ENCODE data around the gene SLC8A2. TPM values are rescaled to one million over a fixed set of nuclear protein-coding genes. Genes with fewer than 3 reads are reported as not detected.
A peak's percentile ranks its signal among the peaks of the same experiment; 100 is the strongest.

SLC8A2 gene
- total and polyA plus RNA-seq, 2 donors (not counting 1 experiment from before 2014, with no cell fraction given): 0.07 TPM; not detected in 1

GRCh38 chr19:47512183-47512947 lies 40.7 kb upstream of the SLC8A2 start:
- Mint-ChIP-seq H3K27me3 (no peaks in the 10 kb centered on the region), H3K27ac (no peak overlapping the region), H3K4me3 (peak overlapping the region; percentile 97), H3K4me1 (peaks cover 66% of the 10 kb centered on the region), H3K9me3 (ENCODE audit: insufficient read depth) (no peaks in the 10 kb centered on the region)
- DNase-seq (no peak), ATAC-seq (ENCODE audit: low read depth) (no peak)
- Histone ChIP-seq H3K4me1 (ENCODE audit: control insufficient read depth in 2 of 2, insufficient read depth in 2 of 2, low read length in 2 of 2) (peaks cover 31 to 40% of the 10 kb centered on the region in 2 donors), H4K20me1 (ENCODE audit: control insufficient read depth, insufficient read depth, low read length, poor library complexity, severe bottlenecking) (peaks cover 74% of the 10 kb centered on the region), H3K79me2 (ENCODE audit: control insufficient read depth, insufficient read depth, low read length) (peaks cover 73% of the 10 kb centered on the region), H3K27ac (ENCODE audit: low read length in 2 of 2) (no peak overlapping the region), H3K4me3 (ENCODE audit: control extremely low read depth in 1 of 5, extremely low read depth in 1 of 5, insufficient read depth in 1 of 5, low read depth in 2 of 5, low read length in 4 of 5) (no peak overlapping the region), H3K36me3 (replicated peaks in 1 of 2; ENCODE audit: control extremely low read depth in 1 of 2, control insufficient read depth in 1 of 2, extremely low read depth in 1 of 2, insufficient read depth in 2 of 2, low read length in 1 of 2) (peaks cover 0 to 12% of the 10 kb centered on the region in 2 experiments), H3K9me3 (ENCODE audit: control extremely low read depth in 1 of 3, control insufficient read depth in 2 of 3, insufficient read depth in 1 of 3, low read length in 2 of 3) (peaks cover 0 to 9% (median 0%) of the 10 kb centered on the region in 3 donors), H2AFZ (ENCODE audit: insufficient read depth, low read depth, low read length, poor library complexity, severe bottlenecking) (no peak overlapping the region), H3K4me2 (replicated peaks; ENCODE audit: low read depth, low read length, poor library complexity, severe bottlenecking) (peak overlapping the region; percentile 94), H3K9ac (ENCODE audit: low read length) (no peak overlapping the region), H3K27me3 (replicated peaks in 1 of 4; ENCODE audit: control extremely low read depth in 1 of 4, control insufficient read depth in 3 of 4, insufficient read depth in 4 of 4, low read length in 3 of 4) (no peaks in the 10 kb centered on the region)
- TF ChIP-seq EZH2 (IDR thresholded peaks at IDR 0.05; ENCODE audit: borderline replicate concordance, insufficient read depth, low read depth, low read length, poor library complexity, severe bottlenecking) (no peak), CTCF (IDR thresholded peaks at IDR 0.05) (no peak)
- POLR2A ChIA-PET: interaction anchor here (0.5 to 0.6 kb wide), 2 partner anchors 393 to 403 kb away, joined by 3 to 12 read pairs; no protein-coding TSS in a partner anchor
- CTCF ChIA-PET: interaction anchor here (0.7 to 1.5 kb wide), 3 partner anchors 29 to 98 kb away, joined by 3 to 5 read pairs (median 4); partner anchors contain the start of gene KPTN
- intact Hi-C loops (cut with micrococcal nuclease): loop anchor here (10.0 kb wide), 1 partner anchor 658 kb away; the partner anchor contains the start of gene AP2S1
- WGBS (ENCODE audit: insufficient coverage): 66% methylated on average over 11 of the region's 11 CpGs

DNA sequence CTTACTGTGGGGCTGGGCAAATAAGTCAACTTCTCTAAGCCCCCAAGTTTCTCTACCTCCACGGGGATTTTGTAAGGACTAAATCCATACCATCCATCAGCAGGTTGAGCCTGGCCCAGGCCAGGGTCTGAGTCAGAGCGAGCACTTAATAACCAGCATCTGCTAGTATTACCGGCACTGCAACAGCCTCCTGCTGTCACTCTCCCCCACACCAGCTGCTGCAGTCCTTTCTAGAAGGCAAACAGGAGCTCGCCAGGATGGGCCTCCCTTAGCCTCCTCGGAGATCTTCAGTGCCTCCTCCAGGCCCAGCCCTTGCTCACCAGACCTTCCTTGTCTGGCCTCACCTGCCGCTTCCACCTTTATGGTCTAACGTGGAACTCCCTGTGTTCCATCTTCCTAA lies 40.0 kb upstream of the SLC8A2 start:
- CTCF ChIA-PET: interaction anchor here (0.5 to 1.5 kb wide), 2 partner anchors 28 to 167 kb away, joined by 4 read pairs; partner anchors contain the start of gene KPTN
- Histone ChIP-seq H3K27me3 (replicated peaks in 1 of 4; ENCODE audit: control extremely low read depth in 1 of 4, control insufficient read depth in 3 of 4, insufficient read depth in 4 of 4, low read length in 3 of 4) (no peaks in the 10 kb centered on the region), H3K9ac (ENCODE audit: low read length) (no peak overlapping the region), H3K79me2 (ENCODE audit: control insufficient read depth, insufficient read depth, low read length) (peaks cover 80% of the 10 kb centered on the region), H4K20me1 (ENCODE audit: control insufficient read depth, insufficient read depth, low read length, poor library complexity, severe bottlenecking) (peaks cover 80% of the 10 kb centered on the region), H3K9me3 (ENCODE audit: control extremely low read depth in 1 of 3, control insufficient read depth in 2 of 3, insufficient read depth in 1 of 3, low read length in 2 of 3) (peaks cover 0 to 9% (median 0%) of the 10 kb centered on the region in 3 donors), H3K27ac (ENCODE audit: low read length in 2 of 2) (no peak overlapping the region), H3K4me3 (ENCODE audit: control extremely low read depth in 1 of 5, extremely low read depth in 1 of 5, insufficient read depth in 1 of 5, low read depth in 2 of 5, low read length in 4 of 5) (no peak overlapping the region), H3K36me3 (replicated peaks in 1 of 2; ENCODE audit: control extremely low read depth in 1 of 2, control insufficient read depth in 1 of 2, extremely low read depth in 1 of 2, insufficient read depth in 2 of 2, low read length in 1 of 2) (peaks cover 0 to 14% of the 10 kb centered on the region in 2 experiments), H2AFZ (ENCODE audit: insufficient read depth, low read depth, low read length, poor library complexity, severe bottlenecking) (no peak overlapping the region), H3K4me1 (ENCODE audit: control insufficient read depth in 2 of 2, insufficient read depth in 2 of 2, low read length in 2 of 2) (peaks cover 31 to 35% of the 10 kb centered on the region in 2 donors), H3K4me2 (replicated peaks; ENCODE audit: low read depth, low read length, poor library complexity, severe bottlenecking) (no peak overlapping the region)
- WGBS (ENCODE audit: insufficient coverage): 97% methylated on average over 7 of the region's 7 CpGs
- TF ChIP-seq EZH2 (IDR thresholded peaks at IDR 0.05; ENCODE audit: borderline replicate concordance, insufficient read depth, low read depth, low read length, poor library complexity, severe bottlenecking) (no peak), CTCF (IDR thresholded peaks at IDR 0.05) (no peak)
- Mint-ChIP-seq H3K27me3 (no peaks in the 10 kb centered on the region), H3K27ac (no peak overlapping the region), H3K4me1 (peaks cover 59% of the 10 kb centered on the region), H3K4me3 (peak overlapping the region; percentile 97), H3K9me3 (ENCODE audit: insufficient read depth) (no peaks in the 10 kb centered on the region)
- ATAC-seq (ENCODE audit: low read depth) (no peak), DNase-seq (peak; percentile 12)
- POLR2A ChIA-PET: interaction anchor here (0.6 kb wide), 1 partner anchor 402 kb away, joined by 12 read pairs; no protein-coding TSS in a partner anchor
- intact Hi-C loops (cut with micrococcal nuclease): loop anchor here (10.0 kb wide), 1 partner anchor 657 kb away; the partner anchor contains the start of gene AP2S1
